Measurements from ENCODE around the gene ADAT2. TPM values are rescaled to one million over a fixed set of nuclear protein-coding genes. Genes with fewer than 3 reads are reported as not detected.

ADAT2 gene
- total and polyA plus RNA-seq, 10 of the 15 experiments (the other 5 are each of a cell fraction or from before 2014, with no cell fraction given) = 7.8 to 38.6 (median 17.3) TPM

GRCh38 chr6:143408151-143408786 lies 42.2 kb downstream of the ADAT2 start (continued):
- no peak for TF ChIP-seq RCOR1 (conservative IDR thresholded peaks at IDR 0.05; ENCODE audit: low read depth, low read length)

GRCh38 chr6:143406673-143407072 lies 43.8 kb downstream of the ADAT2 start:
- POLR2A ChIA-PET = no interaction called here
- H3K4me3 ChIP-seq = no peak overlapping the region
- SMC1A ChIA-PET (ENCODE audit: uncharacterized antibody, unreplicated experiment) = interaction anchor here (1.4 kb wide), 1 partner anchor 9 kb away, joined by 5 read pairs; no protein-coding TSS in a partner anchor
- DNase-seq (ENCODE audit: low read depth, low spot score) (no peak), ATAC-seq (peak; percentile 61), FAIRE-seq (no peak)
- no peaks in the 10 kb centered on the region for H3K27me3 ChIP-seq (replicated peaks in 1 of 2; ENCODE audit: control insufficient read depth in 2 of 2, insufficient read depth in 2 of 2, low read length in 1 of 2)
- no peaks in the 10 kb centered on the region for H3K36me3 ChIP-seq (ENCODE audit: control insufficient read depth in 2 of 2, insufficient read depth in 2 of 2, low read length in 1 of 2)
- H3K79me2 ChIP-seq (ENCODE audit: control insufficient read depth, insufficient read depth, low read length) = no peaks in the 10 kb centered on the region
- H3K4me1 ChIP-seq (ENCODE audit: control insufficient read depth, insufficient read depth, low read length) = peaks cover 11% of the 10 kb centered on the region
- CTCF ChIA-PET = no interaction called here
- no TSS peak for BruUV-seq (replicated peaks)
- RAD21 ChIA-PET (ENCODE audit: unreplicated experiment) = no interaction called here
- no peak overlapping the region; the same call in 1 of the 2 replicates for H2AFZ ChIP-seq (ENCODE audit: control insufficient read depth, low read depth, low read length)
- H4K20me1 ChIP-seq (ENCODE audit: control insufficient read depth, insufficient read depth) = no peaks in the 10 kb centered on the region
- H3K9me3 ChIP-seq (replicated peaks; ENCODE audit: control insufficient read depth, insufficient read depth, low read length) = no peaks in the 10 kb centered on the region; the same call in 2 of the 3 replicates
- intact Hi-C loops (cut with micrococcal nuclease; ENCODE audit: unreplicated experiment) (no loop called here), in situ Hi-C loops (cut with MboI) (loop anchor here (25.0 kb wide), 1 partner anchor 719 kb away; no protein-coding TSS in a partner anchor)
- WGBS (ENCODE audit: insufficient coverage, insufficient replicate concordance, low lambda C conversion rate, missing lambda C conversion rate) = 17% methylated on average over 3 of the region's 3 CpGs
- peak overlapping the region; percentile 21 for H3K4me2 ChIP-seq (ENCODE audit: control insufficient read depth, insufficient read depth)
- H3K9ac ChIP-seq (ENCODE audit: control insufficient read depth, insufficient read depth, low read length) = no peak overlapping the region
- H3K27ac ChIP-seq (ENCODE audit: control insufficient read depth, insufficient read depth) = peak overlapping the region; percentile 32; the same call in 1 of the 2 replicates
- TF ChIP-seq EED (IDR thresholded peaks at IDR 0.05; ENCODE audit: low read depth) (no peak), CEBPB (IDR thresholded peaks at IDR 0.05; ENCODE audit: borderline replicate concordance in 1 of 2, low read depth in 2 of 2, low read length in 2 of 2) (no peak), MEF2B (IDR thresholded peaks at IDR 0.05; ENCODE audit: partially characterized antibody, poor library complexity, severe bottlenecking) (peak; percentile 66), MYC (IDR thresholded peaks at IDR 0.05; ENCODE audit: insufficient read depth, insufficient read length, insufficient replicate concordance, low read length, severe bottlenecking) (no peak), PML (IDR thresholded peaks at IDR 0.05; ENCODE audit: low read length) (no peak), BRCA1 (IDR thresholded peaks at IDR 0.05; ENCODE audit: low read depth, low read length) (no peak), CHD1 (IDR thresholded peaks at IDR 0.05; ENCODE audit: low read depth, low read length) (no peak), NKRF (conservative IDR thresholded peaks at IDR 0.05) (no peak), MEF2A (IDR thresholded peaks at IDR 0.05; ENCODE audit: insufficient read depth, low read depth, low read length) (peak; percentile 94), RAD21 (IDR thresholded peaks at IDR 0.05; ENCODE audit: insufficient read depth, low read depth, low read length) (no peak), SIN3A (IDR thresholded peaks at IDR 0.05; ENCODE audit: low read depth, low read length) (no peak), ZBTB33 (IDR thresholded peaks at IDR 0.05) (no peak), RELB (IDR thresholded peaks at IDR 0.05; ENCODE audit: low read depth) (no peak), SUPT20H (IDR thresholded peaks at IDR 0.05; ENCODE audit: borderline replicate concordance, control insufficient read depth, low read depth, low read length) (no peak), ZNF207 (IDR thresholded peaks at IDR 0.05; ENCODE audit: borderline replicate concordance) (no peak)

Data from GM12878 (cell line).